Testis (tissue), 3 donors: Measurements from ENCODE around the gene CNIH3. TPM values are rescaled to one million over a fixed set of nuclear protein-coding genes. Genes with fewer than 3 reads are reported as not detected.

Experiments
- DNase-seq: peaks from one replicate; pipeline ENCODE4 v3.0.0-alpha.2; 2019
- H3K27ac ChIP-seq, 2 donors: fragments of 200-600 bp; sonication (generic); one replicate each; pipeline ENCODE4 v1.5.1; 2019
- H3K27me3 ChIP-seq: fragments of 200-600 bp; sonication (generic); one replicate; pipeline ENCODE4 v1.5.1; 2019
- H3K36me3 ChIP-seq: fragments of 200-600 bp; sonication (generic); one replicate; pipeline ENCODE4 v1.5.1; 2017; ENCODE audit warnings: low read depth; ENCODE audit errors: missing control alignments
- H3K4me1 ChIP-seq: fragments of 200-600 bp; sonication (generic); one replicate; pipeline ENCODE4 v1.5.1; 2019
- H3K4me3 ChIP-seq, 2 donors: fragments of 200-600 bp; sonication (generic); one replicate each; pipeline ENCODE4 v1.5.1; 2017 to 2019
- H3K9me3 ChIP-seq: fragments of 200-600 bp; sonication (generic); one replicate; pipeline ENCODE4 v1.5.1; 2017
- POLR2A ChIP-seq: fragments of 450-650 bp; IDR thresholded peaks from one replicate; pipeline ENCODE4 v1.6.1; 2017; ENCODE audit warnings: antibody characterized with exemption, mild to moderate bottlenecking, moderate library complexity
- WGBS, 2 donors: methylation state at CpG; one replicate each; pipeline ENCODE4 v1.1.5; 2018; 5-methylcytosine and 5-hydroxymethylcytosine counted together
- intact Hi-C: fragments of 100-400 bp; cut with DNase I; formaldehyde crosslinking; loops from one replicate; pipeline ENCODE4 v1.15.1; 2023; ENCODE audit warnings: low total_unique reads
- polyA plus RNA-seq: library from polyadenylated mRNA; stranded (reverse); fragments of 350-450 nt; fragmentation: Illumina TruSeq; extraction: RNeasy Lipid Tissue Mini Kit (QIAGEN cat#74804); gene quantifications from one replicate; pipeline ENCODE4 v1.2.3, GENCODE V29; 2014; ENCODE audit warnings: low read depth, low replicate concordance; ENCODE audit not compliant: insufficient read depth
- total RNA-seq, 2 donors: library from RNA; depleted of rRNA; stranded (reverse); fragments of >200 nt; gene quantifications; one replicate each; pipeline ENCODE4 v1.2.3, GENCODE V29; 2016
- TF ChIP-seq, protein P1 (sequence below), 3 experiments: fragments of 450-650 bp in 2 of 3; fragments of 200-600 bp in 1 of 3; sonication (generic) in 1 of 3; IDR thresholded peaks; one replicate each; pipeline ENCODE4 v1.5.1; 2016 to 2019; ENCODE audit warnings: antibody characterized with exemption in 3 of 3, mild to moderate bottlenecking in 2 of 3, moderate library complexity in 1 of 3

CNIH3 gene
- total and polyA plus RNA-seq, 3 donors from 2014 or later = 8.5 to 9.8 (median 8.5) TPM

GRCh38 chr1:224647449-224647848 is 31.3 kb downstream of the CNIH3 start:
- intact Hi-C loops = no loop called here
- Histone ChIP-seq H3K4me1 (no peaks in the 10 kb centered on the region), H3K4me3 (no peak overlapping the region), H3K27me3 (no peaks in the 10 kb centered on the region), H3K9me3 (no peaks in the 10 kb centered on the region), H3K27ac (no peak overlapping the region), H3K36me3 (no peaks in the 10 kb centered on the region)
- no peak for TF ChIP-seq POLR2A
- TF ChIP-seq, protein P1, sequence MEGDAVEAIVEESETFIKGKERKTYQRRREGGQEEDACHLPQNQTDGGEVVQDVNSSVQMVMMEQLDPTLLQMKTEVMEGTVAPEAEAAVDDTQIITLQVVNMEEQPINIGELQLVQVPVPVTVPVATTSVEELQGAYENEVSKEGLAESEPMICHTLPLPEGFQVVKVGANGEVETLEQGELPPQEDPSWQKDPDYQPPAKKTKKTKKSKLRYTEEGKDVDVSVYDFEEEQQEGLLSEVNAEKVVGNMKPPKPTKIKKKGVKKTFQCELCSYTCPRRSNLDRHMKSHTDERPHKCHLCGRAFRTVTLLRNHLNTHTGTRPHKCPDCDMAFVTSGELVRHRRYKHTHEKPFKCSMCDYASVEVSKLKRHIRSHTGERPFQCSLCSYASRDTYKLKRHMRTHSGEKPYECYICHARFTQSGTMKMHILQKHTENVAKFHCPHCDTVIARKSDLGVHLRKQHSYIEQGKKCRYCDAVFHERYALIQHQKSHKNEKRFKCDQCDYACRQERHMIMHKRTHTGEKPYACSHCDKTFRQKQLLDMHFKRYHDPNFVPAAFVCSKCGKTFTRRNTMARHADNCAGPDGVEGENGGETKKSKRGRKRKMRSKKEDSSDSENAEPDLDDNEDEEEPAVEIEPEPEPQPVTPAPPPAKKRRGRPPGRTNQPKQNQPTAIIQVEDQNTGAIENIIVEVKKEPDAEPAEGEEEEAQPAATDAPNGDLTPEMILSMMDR (IDR thresholded peaks at IDR 0.05) = no peak
- 96 to 100% methylated on average over 2 of the region's 2 CpGs for whole genome bisulfite sequencing, 2 donors
- DNase-seq = no peak

GRCh38 chr1:224650290-224650689 is 34.2 kb downstream of the CNIH3 start:
- DNase-seq = no peak
- intact Hi-C loops = no loop called here
- WGBS, 2 donors = 54 to 97% methylated on average over 3 of the region's 3 CpGs
- Histone ChIP-seq H3K27ac (no peak overlapping the region), H3K9me3 (no peaks in the 10 kb centered on the region), H3K4me3 (no peak overlapping the region), H3K4me1 (no peaks in the 10 kb centered on the region), H3K36me3 (no peaks in the 10 kb centered on the region), H3K27me3 (no peaks in the 10 kb centered on the region)
- TF ChIP-seq, protein P1 (IDR thresholded peaks at IDR 0.05) = no peak
- TF ChIP-seq POLR2A = no peak

- H3K4me3 ChIP-seq = no peak overlapping the region
- no peaks in the 10 kb centered on the region for H3K9me3 ChIP-seq
- no peak for TF ChIP-seq POLR2A
- TF ChIP-seq, protein P1 (IDR thresholded peaks at IDR 0.05) = no peak
- WGBS, 2 donors = 87 to 93% methylated on average over 7 of the region's 7 CpGs
- no peaks in the 10 kb centered on the region for H3K27me3 ChIP-seq
- intact Hi-C loops = no loop called here
- no peaks in the 10 kb centered on the region for H3K4me1 ChIP-seq
- DNase-seq = no peak
- no peaks in the 10 kb centered on the region for H3K36me3 ChIP-seq
- H3K27ac ChIP-seq = no peak overlapping the region
Observed at GRCh38 chr1:224651188-224651587, 35.1 kb downstream of the CNIH3 start.

DNA sequence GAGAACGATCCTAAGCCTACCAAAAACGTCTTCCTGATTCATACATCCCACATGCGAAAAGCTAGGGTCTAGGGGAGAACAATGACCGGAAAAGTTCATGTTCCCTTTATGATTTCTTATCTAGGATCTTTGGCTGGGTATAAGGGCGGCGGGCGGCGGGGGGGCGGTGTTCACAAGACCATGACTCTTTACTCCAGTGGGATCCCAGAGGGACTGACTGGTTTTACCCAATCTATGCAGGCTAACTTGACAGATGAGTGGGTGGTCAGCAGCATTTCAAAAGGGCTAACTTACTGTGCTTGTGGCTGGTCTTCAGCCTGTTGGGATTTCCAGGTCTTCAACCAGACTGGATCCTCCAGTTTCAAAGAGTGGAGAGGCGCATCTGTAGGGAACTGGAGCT is 40.3 kb downstream of the CNIH3 start:
- Histone ChIP-seq H3K4me3 (no peak overlapping the region), H3K27me3 (no peaks in the 10 kb centered on the region), H3K4me1 (no peaks in the 10 kb centered on the region), H3K27ac (no peak overlapping the region), H3K9me3 (no peaks in the 10 kb centered on the region), H3K36me3 (no peaks in the 10 kb centered on the region)
- no peak for TF ChIP-seq POLR2A
- TF ChIP-seq, protein P1 (IDR thresholded peaks at IDR 0.05) = no peak
- 90 to 97% methylated on average over 10 of the region's 10 CpGs for WGBS, 2 donors
- intact Hi-C loops = no loop called here
- DNase-seq = no peak

DNA sequence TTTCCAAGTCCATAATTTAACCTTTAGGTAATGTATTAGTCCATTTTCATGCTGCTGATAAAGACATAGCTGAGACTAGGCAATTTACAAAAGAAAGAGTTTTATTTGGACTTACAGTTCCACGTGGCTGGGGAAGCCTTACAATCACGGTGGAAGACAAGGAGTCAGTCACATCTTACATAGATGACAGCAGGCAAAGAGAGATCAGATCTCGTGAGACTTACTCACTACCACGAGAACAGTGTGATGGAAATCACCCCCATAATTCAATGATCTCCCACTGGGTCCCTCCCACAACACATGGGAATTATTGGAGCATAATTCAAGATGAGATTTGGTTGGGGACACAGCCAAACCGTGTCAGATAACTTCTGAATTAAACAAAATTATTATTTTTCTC is 44.0 kb downstream of the CNIH3 start:
- intact Hi-C loops = no loop called here
- DNase-seq = no peak
- H3K27ac ChIP-seq = no peak overlapping the region
- H3K27me3 ChIP-seq = no peaks in the 10 kb centered on the region
- H3K4me1 ChIP-seq = no peaks in the 10 kb centered on the region
- H3K4me3 ChIP-seq = no peak overlapping the region
- no peaks in the 10 kb centered on the region for H3K36me3 ChIP-seq
- 86 to 87% methylated on average over 5 of the region's 5 CpGs for WGBS, 2 donors
- TF ChIP-seq POLR2A = no peak
- TF ChIP-seq, protein P1 (IDR thresholded peaks at IDR 0.05) = no peak
- H3K9me3 ChIP-seq = no peaks in the 10 kb centered on the region
